Measurements from ENCODE around the gene PLCH1.
"Not testable (repeated sequence)": the region's sequence is repeated elsewhere in the genome, so short reads cannot be mapped to it uniquely, and the experiment has no call there.

Gene PLCH1

GRCh38 chr3:155643581-155644165, 101.2 kb downstream of the PLCH1 start:
- no peak for DNase-seq (ENCODE audit: low spot score)

- no peak for DNase-seq (ENCODE audit: low spot score)
These were observed 102.9 kb downstream of the PLCH1 start for GRCh38 chr3:155641956-155642355.

GRCh38 chr3:155640098-155640497, 104.8 kb downstream of the PLCH1 start:
- no peak for DNase-seq (ENCODE audit: low spot score)

- DNase-seq (ENCODE audit: low spot score): no peak
These were observed 105.3 kb downstream of the PLCH1 start for GRCh38 chr3:155639462-155640055.

- DNase-seq (ENCODE audit: low spot score): not testable (repeated sequence)
These were observed 106.4 kb downstream of the PLCH1 start for GRCh38 chr3:155638461-155638860.

GRCh38 chr3:155637567-155637966, 107.3 kb downstream of the PLCH1 start:
- DNase-seq (ENCODE audit: low spot score): no peak

- no peak for DNase-seq (ENCODE audit: low spot score)
These were observed 109.8 kb downstream of the PLCH1 start for GRCh38 chr3:155635056-155635455.

GRCh38 chr3:155634121-155634719, 110.7 kb downstream of the PLCH1 start:
- DNase-seq (ENCODE audit: low spot score): no peak

- no peak for DNase-seq (ENCODE audit: low spot score)
These were observed 113.4 kb downstream of the PLCH1 start for GRCh38 chr3:155631323-155632019.

- DNase-seq (ENCODE audit: low spot score): no peak
These were observed 115.3 kb downstream of the PLCH1 start for GRCh38 chr3:155629556-155629955.

GRCh38 chr3:155629056-155629455, 115.8 kb downstream of the PLCH1 start:
- DNase-seq (ENCODE audit: low spot score): no peak

- DNase-seq (ENCODE audit: low spot score): not testable (repeated sequence)
These were observed 122.2 kb downstream of the PLCH1 start for GRCh38 chr3:155622647-155623046.

GRCh38 chr3:155620552-155620951, 124.3 kb downstream of the PLCH1 start:
- not testable (repeated sequence) for DNase-seq (ENCODE audit: low spot score)

- no peak for DNase-seq (ENCODE audit: low spot score)
These were observed 125.6 kb downstream of the PLCH1 start for GRCh38 chr3:155619118-155619915.

- DNase-seq (ENCODE audit: low spot score): no peak
These were observed 126.3 kb downstream of the PLCH1 start for GRCh38 chr3:155618543-155618942.

GRCh38 chr3:155617346-155617925, 127.4 kb downstream of the PLCH1 start:
- no peak for DNase-seq (ENCODE audit: low spot score)

- not testable (repeated sequence) for DNase-seq (ENCODE audit: low spot score)
These were observed 129.7 kb downstream of the PLCH1 start for GRCh38 chr3:155615141-155615540.

- DNase-seq (ENCODE audit: low spot score): not testable (repeated sequence)
These were observed 130.5 kb downstream of the PLCH1 start for GRCh38 chr3:155614410-155614809.

GRCh38 chr3:155611456-155611855, 133.4 kb downstream of the PLCH1 start:
- no peak for DNase-seq (ENCODE audit: low spot score)

- no peak for DNase-seq (ENCODE audit: low spot score)
These were observed 135.3 kb downstream of the PLCH1 start for GRCh38 chr3:155609586-155609985.

- DNase-seq (ENCODE audit: low spot score): no peak
These were observed 136.5 kb downstream of the PLCH1 start for GRCh38 chr3:155608228-155608920.

Measured in germinal center (tissue), 1 donor.